G401 (cell line): ENCODE measurements around the gene ZSCAN25. TPM values are rescaled to one million over a fixed set of nuclear protein-coding genes. Genes with fewer than 3 reads are reported as not detected.
A peak's percentile ranks its signal among the peaks of the same experiment; 100 is the strongest.
"Not testable (repeated sequence)": the region's sequence is repeated elsewhere in the genome, so short reads cannot be mapped to it uniquely, and the experiment has no call there.

ENCODE experiments used
- DNase-seq: peaks from one replicate; pipeline ENCODE4 v3.0.0-alpha.2; 2015; ENCODE audit warnings: low spot score
- in situ Hi-C: cut with HindIII; loops from 2 replicates; pipeline ENCODE4 v1.10.0; 2016; ENCODE audit warnings: low sequenced_read_pairs, mixed read lengths
- total RNA-seq: library from RNA; depleted of rRNA; stranded (reverse); fragments of >200 nt; shearing (Covaris generic); gene quantifications from 2 replicates; pipeline ENCODE4 v1.2.3, GENCODE V29; 2014; rRNA removed

ZSCAN25 gene
- 7.6 and 10.6 TPM in 2 replicates for total RNA-seq

- in situ Hi-C loops, result no loop called here
- peak; percentile 93 for DNase-seq
These were observed at the start of gene ZSCAN25 for GRCh38 chr7:99616359-99617191. TSS of gene ZSCAN25 (plus strand) at chr7:99616946. CDS start at chr7:99619607, 2,661 bp downstream.

GRCh38 chr7:99568770-99569169 lies 48.0 kb upstream of the ZSCAN25 start:
- in situ Hi-C loops, DNase-seq: not testable (repeated sequence)

GRCh38 chr7:99571768-99572167 lies 45.0 kb upstream of the ZSCAN25 start:
- in situ Hi-C loops, result no loop called here
- no peak for DNase-seq

GRCh38 chr7:99573257-99573656 lies 43.5 kb upstream of the ZSCAN25 start:
- in situ Hi-C loops, result no loop called here

GRCh38 chr7:99576251-99576650 lies 40.5 kb upstream of the ZSCAN25 start:
- in situ Hi-C loops, result no loop called here
- DNase-seq, result no peak

More at GRCh38 chr7:99573257-99573656, 43.5 kb upstream of the ZSCAN25 start:
- DNase-seq, result no peak

- in situ Hi-C loops, result no loop called here
- no peak for DNase-seq
These were observed 37.3 kb upstream of the ZSCAN25 start for GRCh38 chr7:99579281-99579955.

GRCh38 chr7:99579956-99580777 lies 36.6 kb upstream of the ZSCAN25 start:
- peak; percentile 79 for DNase-seq
- in situ Hi-C loops, result no loop called here

GRCh38 chr7:99580778-99581332 lies 35.9 kb upstream of the ZSCAN25 start:
- DNase-seq, in situ Hi-C loops: not testable (repeated sequence)

- in situ Hi-C loops, result no loop called here
- DNase-seq, result no peak
These were observed 27.9 kb upstream of the ZSCAN25 start for GRCh38 chr7:99588868-99589267.

- in situ Hi-C loops, result no loop called here
These were observed 21.6 kb upstream of the ZSCAN25 start for GRCh38 chr7:99594948-99595745.

GRCh38 chr7:99596408-99596955 lies 20.3 kb upstream of the ZSCAN25 start:
- DNase-seq, result no peak
- in situ Hi-C loops, result no loop called here

More at GRCh38 chr7:99594948-99595745, 21.6 kb upstream of the ZSCAN25 start:
- DNase-seq, result no peak

- in situ Hi-C loops, result no loop called here
These were observed 18.8 kb upstream of the ZSCAN25 start, which contains the start of gene TMEM225B for GRCh38 chr7:99597762-99598501. TSS of gene TMEM225B (plus strand) at chr7:99598267. CDS start at chr7:99604389, 6,122 bp downstream.

GRCh38 chr7:99599836-99600235 lies 16.9 kb upstream of the ZSCAN25 start:
- DNase-seq, result no peak
- in situ Hi-C loops, result no loop called here

More at GRCh38 chr7:99597762-99598501, 18.8 kb upstream of the ZSCAN25 start, which contains the start of gene TMEM225B:
- DNase-seq, result no peak

GRCh38 chr7:99601656-99602310 lies 15.0 kb upstream of the ZSCAN25 start:
- no peak for DNase-seq

GRCh38 chr7:99605527-99605926 lies 11.2 kb upstream of the ZSCAN25 start:
- in situ Hi-C loops, result no loop called here
- no peak for DNase-seq

More at GRCh38 chr7:99601656-99602310, 15.0 kb upstream of the ZSCAN25 start:
- in situ Hi-C loops, result no loop called here

GRCh38 chr7:99606531-99606930 lies 10.2 kb upstream of the ZSCAN25 start:
- no peak for DNase-seq
- in situ Hi-C loops, result no loop called here

- DNase-seq, result no peak
- in situ Hi-C loops, result no loop called here
These were observed 9.2 kb upstream of the ZSCAN25 start for GRCh38 chr7:99607548-99607947.
